ENCODE results near the gene DHRS4.

The DHRS4 gene

DNA sequence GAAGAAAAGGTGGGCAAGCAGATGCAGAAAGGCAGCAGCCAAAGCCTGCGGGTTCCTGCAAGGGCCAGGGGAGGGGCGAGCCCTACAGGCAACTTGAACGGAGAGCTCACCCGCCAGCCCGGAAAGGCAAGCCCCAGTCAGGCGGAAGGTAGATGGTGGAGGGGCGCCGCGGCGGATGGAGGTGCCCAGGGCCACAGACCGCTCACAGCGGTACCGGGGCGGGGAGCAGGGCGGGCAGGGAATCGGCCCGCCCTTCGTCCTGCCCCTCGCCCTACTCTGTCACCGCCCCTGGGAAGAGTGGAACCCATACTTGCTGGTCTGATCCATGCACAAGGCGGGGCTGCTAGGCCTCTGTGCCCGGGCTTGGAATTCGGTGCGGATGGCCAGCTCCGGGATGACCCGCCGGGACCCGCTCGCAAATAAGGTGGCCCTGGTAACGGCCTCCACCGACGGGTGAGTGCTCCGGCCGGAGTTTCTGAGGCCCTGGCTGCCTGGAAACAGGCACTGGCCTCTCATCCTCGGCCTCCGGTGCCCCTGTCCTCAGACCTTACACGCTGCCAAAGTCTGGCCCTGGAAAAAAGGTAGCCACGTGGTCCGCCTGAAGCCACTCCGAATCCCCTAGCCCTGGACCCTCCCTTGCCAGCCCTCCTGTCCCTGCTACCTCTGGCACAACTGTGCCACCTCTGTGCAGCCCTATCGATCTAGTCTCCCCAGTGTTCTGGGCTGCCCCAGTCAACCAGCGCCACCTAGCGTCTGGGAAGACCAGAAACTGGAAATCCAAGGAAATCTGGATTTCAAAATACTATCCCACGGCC lies at the start of gene DHRS4:
DHRS4 (plus strand) TSS at position 307 of the 815 bp plus-strand sequence; CDS start at position 326, 19 bp downstream.
- peak; percentile 69 to 73 for DNase-seq (ENCODE audit: low read depth in 2 of 2)

DNA sequence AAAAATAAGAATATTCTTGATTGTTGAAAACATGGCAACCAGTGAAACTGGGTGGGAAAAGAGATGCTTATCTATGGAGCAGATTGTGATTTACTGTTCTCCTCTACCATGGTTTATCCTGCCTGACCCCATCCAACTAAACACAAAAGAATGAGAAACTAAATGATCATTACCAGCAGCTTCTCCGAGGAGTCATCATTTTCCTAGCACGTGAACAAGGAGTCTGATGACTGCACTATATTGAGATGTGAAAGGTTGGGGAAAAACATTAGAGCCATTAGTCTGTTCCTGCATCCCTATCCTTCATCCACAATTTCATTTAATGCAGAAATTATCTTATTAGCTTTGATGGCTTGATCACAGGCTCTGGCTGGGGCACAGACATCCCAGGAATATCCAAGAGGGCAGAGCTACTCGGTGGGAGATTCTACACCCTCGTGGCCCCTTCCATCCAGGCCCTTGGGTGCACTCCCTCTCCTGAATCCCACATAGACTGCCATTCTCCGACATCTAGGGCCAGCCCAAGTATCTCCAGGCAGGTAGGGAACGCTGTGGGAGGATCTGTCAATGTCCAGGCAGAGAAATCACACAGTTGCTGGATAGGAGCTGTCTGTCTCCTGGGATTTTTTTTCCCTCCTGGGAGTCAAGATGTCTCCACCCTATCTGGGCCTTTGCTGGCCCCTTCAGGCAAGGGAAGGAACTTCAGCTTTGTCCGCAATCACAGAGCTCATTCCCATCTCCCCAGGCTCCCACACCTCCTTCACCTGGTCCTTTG lies 43.3 kb upstream of the DHRS4 start:
- no peak for DNase-seq (ENCODE audit: low read depth in 2 of 2)

GRCh38 chr14:23910876-23911210 lies 42.7 kb upstream of the DHRS4 start:
- DNase-seq (ENCODE audit: low read depth in 2 of 2): no peak

- DNase-seq (ENCODE audit: low read depth in 2 of 2): no peak
These were observed 38.0 kb upstream of the DHRS4 start for GRCh38 chr14:23915559-23915958.

- no peak for DNase-seq (ENCODE audit: low read depth in 2 of 2)
These were observed 37.6 kb upstream of the DHRS4 start for GRCh38 chr14:23916004-23916403.

GRCh38 chr14:23916446-23916845 lies 37.1 kb upstream of the DHRS4 start:
- DNase-seq (ENCODE audit: low read depth in 2 of 2): no peak

DNA sequence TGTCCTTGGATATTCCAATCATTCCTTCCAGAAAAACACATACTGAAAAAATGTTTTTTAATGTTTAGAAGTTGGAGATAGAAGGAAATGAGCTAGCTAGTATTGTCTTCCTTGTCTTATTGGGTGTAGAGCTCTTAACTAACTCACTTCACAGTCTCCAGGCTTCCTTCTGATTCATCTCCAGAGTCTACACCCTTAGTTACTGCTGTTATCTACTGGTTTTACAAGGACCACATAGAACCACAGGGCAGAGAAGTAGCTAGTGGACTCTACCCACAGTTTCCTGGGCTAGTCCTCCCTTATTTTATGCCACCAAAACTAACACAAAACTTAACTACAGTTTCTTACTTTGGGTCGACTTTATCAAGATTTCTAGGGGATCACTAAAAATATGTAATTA lies 31.0 kb upstream of the DHRS4 start:
- no peak for DNase-seq (ENCODE audit: low read depth in 2 of 2)

DNA sequence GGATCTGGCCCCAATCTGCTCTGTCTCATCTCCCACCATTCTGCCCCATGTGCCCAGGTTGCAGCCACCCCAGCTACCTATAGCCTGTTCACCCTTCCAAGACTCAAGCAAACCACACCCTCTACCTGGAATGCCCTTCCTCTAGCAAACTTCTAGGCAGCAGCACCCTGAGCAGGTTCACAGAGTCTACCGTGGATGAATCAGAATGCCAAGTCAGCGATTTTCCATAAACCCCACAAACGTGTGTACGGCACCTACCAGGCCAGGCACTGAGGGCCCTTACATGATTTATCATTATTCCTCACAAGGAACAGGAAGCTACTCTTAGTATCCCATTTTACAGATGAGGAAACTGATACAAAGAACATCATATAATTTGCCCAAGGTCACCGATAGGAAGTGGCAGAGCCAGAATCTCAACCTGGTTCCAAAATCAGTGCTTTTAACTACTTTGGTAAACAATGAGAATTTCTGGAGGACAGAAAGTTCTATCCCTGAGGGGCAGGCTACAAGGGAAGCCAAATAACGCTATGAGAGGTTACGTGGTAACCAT lies 28.0 kb upstream of the DHRS4 start:
- DNase-seq (ENCODE audit: low read depth in 2 of 2): no peak

GRCh38 chr14:23926543-23926942 lies 27.0 kb upstream of the DHRS4 start:
- no peak for DNase-seq (ENCODE audit: low read depth in 2 of 2)

DNA sequence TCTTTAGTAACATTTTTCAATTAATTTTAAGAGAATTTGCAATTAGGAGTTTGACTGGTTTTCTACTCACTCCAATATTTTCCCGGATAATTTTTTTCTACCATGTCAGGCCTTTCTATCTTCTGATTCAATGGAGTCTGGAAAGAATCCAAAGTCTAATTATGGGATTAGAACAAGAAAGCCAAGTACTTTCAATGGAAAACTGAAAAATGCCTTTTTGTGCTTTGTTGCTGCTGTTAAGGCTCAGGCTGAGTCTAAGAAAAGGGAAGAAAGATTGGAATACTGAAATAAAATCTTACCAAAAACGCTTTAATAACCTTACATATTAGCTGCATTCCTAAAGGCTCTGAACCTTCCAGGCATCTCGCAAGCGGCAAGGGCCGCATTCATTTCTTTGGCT lies 24.4 kb upstream of the DHRS4 start:
- no peak for DNase-seq (ENCODE audit: low read depth in 2 of 2)

DNA sequence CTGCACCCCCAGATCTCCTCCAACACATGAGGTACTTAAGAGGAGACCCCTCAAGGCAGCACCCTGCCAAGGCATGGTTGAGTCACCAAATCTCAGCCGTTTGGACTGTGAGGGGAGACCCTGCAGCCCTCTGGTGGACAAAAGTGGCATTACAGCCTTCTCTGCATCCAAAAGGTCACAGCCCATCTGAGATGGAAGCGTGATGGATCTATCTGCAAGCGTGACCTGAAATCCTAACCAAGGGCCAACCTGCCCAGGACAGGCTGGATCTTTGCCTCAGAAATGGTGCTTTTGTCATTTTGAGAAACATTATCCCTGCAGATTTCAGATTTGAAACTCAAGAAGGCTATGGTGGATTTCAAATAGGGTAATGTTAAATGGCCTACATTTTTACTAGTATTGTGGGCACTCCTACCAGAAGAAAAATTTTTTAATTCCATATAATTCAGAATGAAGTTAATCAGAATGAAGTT lies 23.7 kb upstream of the DHRS4 start:
- peak; percentile 79 to 85 for DNase-seq (ENCODE audit: low read depth in 2 of 2)

GRCh38 chr14:23930742-23931141 lies 22.8 kb upstream of the DHRS4 start:
- no peak for DNase-seq (ENCODE audit: low read depth in 2 of 2)

GRCh38 chr14:23931721-23932289 lies 21.8 kb upstream of the DHRS4 start:
- DNase-seq (ENCODE audit: low read depth in 2 of 2): no peak

DNA sequence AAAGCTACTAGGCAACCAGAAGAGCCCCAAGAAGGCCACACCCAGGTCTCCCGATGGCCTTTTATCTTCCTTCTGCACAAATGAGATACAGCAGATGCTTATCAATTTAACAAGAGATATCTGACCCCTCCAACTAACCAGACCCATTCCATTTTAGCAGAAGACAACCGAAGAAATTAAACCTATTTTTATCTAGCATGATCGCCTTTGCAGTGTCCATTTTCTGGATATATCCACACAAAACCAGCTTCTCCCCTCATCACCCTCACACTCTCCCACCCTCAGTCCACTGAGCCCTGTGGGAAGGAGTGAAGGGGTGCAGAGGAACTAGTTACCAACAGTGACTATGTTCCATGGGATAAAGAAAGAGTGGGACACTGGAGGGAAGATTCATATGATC lies 20.9 kb upstream of the DHRS4 start:
- DNase-seq (ENCODE audit: low read depth in 2 of 2): no peak

DNA sequence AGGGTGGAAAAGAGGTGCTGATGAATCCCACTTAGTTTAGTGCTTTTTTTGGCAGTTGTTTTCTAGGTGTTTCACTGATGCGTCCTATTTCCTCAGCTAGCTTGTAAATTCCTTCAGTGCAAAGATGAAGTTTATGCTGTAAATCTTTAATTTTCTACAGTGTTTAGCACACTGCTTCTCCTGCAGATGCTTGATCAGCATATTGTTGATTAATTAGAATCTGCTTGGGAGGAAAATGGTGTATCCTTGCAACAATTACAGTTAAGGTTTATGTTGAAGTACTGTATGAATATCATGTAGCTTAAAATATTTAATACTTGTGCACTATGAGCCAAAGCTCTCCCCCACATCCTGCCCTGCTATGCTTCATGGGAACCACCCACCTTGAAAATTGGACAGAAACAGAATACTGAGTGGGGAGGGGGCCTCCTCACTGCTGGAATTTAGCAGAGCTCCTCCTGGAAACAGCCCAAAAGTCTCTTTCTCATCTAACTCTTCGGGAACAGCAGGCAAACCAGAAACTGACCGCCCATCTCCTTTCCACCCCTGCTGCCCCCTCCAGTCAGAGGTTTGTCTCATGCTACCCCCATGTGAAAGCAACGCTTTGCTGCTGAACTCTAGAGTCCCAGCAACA lies 20.3 kb upstream of the DHRS4 start:
- no peak for DNase-seq (ENCODE audit: low read depth in 2 of 2)

DNA sequence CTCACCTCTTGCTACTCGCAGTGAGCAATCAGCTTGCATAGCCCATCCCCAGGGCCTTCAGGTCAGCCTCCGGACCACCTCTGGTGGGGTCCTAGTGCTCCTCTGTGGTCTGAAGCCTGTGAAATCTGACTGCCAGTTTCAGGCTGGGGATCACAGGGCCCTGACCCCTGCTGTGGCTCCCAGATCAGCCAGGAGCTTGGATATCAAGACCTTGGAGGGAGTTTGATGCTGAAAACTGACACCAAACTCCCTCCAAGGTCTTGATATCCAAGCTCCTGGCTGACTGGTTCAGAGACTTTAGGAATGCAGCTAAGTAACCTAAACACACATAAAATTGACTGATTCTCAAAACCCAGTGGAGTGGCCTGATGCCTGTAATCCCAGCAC lies 19.8 kb upstream of the DHRS4 start:
- no peak for DNase-seq (ENCODE audit: low read depth in 2 of 2)

DNA sequence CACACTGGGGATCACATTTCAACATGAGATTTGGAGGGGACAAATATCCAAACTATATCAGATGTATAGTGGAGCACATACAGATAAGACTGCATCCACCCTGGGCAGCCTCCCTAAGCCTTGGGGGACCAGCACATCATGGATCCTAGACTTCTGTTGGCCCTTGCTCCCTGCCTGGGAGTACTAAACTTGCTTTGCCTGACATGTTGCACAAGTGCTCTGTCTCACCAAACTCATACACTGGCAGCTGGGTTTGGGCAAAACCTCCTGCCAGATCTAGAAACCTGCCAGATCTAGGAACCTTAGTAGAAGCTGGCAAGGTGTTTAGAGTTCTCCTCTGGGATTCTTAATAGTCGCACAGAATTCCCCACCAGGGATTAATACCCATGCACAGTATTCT lies 18.4 kb upstream of the DHRS4 start:
- no peak for DNase-seq (ENCODE audit: low read depth in 2 of 2)

- no peak for DNase-seq (ENCODE audit: low read depth in 2 of 2)
These were observed 17.3 kb upstream of the DHRS4 start for GRCh38 chr14:23936084-23936829.

DNA sequence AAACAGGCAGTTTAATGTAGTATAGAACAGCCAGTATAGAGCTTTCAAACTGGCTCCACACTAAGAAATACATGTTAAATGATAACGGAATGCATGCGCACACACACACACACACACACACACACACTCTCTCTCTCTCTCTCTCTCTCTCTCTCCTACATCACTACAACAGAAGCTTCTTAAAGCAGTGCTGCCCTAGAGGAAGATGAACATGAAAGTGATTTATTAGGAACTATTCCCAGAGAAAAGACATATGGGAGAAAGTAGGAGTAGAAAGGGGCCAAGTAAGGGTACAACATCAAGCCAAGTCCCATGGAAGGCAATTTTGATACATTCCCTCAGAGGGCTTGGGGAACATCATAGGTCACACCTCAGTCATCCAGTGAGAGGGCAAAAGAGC lies 16.4 kb upstream of the DHRS4 start:
- DNase-seq (ENCODE audit: low read depth in 2 of 2): no peak

DNA sequence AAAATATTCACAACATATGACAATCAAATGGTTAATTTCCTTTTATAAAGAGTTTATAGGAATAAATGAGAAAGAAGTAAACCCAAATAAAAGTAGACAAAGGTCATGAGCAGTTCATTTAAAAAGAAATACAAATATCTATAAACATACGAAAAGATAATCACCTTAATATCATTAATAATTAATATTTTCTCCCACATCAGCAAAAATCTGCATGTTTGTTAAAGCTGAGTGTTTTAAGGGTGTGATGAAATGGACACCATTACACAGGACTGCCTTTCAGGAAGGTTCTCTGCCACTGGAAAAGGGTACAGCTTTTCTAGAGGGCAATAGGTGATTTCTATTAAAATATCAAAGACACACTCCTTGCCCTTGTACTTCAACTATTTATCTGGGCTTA lies 14.7 kb upstream of the DHRS4 start:
- no peak for DNase-seq (ENCODE audit: low read depth in 2 of 2)

GRCh38 chr14:23939607-23940326 lies 13.8 kb upstream of the DHRS4 start:
- no peak for DNase-seq (ENCODE audit: low read depth in 2 of 2)

Measured in activated CD4-positive, alpha-beta T cell treated with anti-CD3 and anti-CD28 coated beads for 24 hours (primary cell).